Type B pancreatic cell (in vitro differentiated cells): ENCODE measurements around the gene CPNE2. TPM values are rescaled to one million over a fixed set of nuclear protein-coding genes. Genes with fewer than 3 reads are reported as not detected.
"Not testable (repeated sequence)": the region's sequence is repeated elsewhere in the genome, so short reads cannot be mapped to it uniquely, and the experiment has no call there.

Source experiments
- DNase-seq: peaks from one replicate; pipeline ENCODE4 v3.0.0; 2021; ENCODE audit warnings: mixed read lengths; ENCODE audit not compliant: unreplicated experiment; ENCODE audit errors: extremely low spot score
- H3K27ac Mint-ChIP-seq: 2 replicates; pipeline ENCODE4 v1.8.0; 2021; ENCODE audit warnings: mild to moderate bottlenecking, mixed read lengths
- H3K27me3 Mint-ChIP-seq: 2 replicates; pipeline ENCODE4 v1.8.0; 2021; ENCODE audit warnings: mixed read lengths
- H3K36me3 Mint-ChIP-seq: 2 replicates; pipeline ENCODE4 v1.8.0; 2021; ENCODE audit warnings: mixed read lengths
- H3K4me1 Mint-ChIP-seq: one replicate; pipeline ENCODE4 v1.8.0; 2021; ENCODE audit warnings: mixed read lengths; ENCODE audit not compliant: unreplicated experiment
- H3K4me3 Mint-ChIP-seq: 2 replicates; pipeline ENCODE4 v1.8.0; 2021; ENCODE audit warnings: mild to moderate bottlenecking, mixed read lengths
- H3K9me3 Mint-ChIP-seq: 2 replicates; pipeline ENCODE4 v1.8.0; 2021; ENCODE audit warnings: mixed read lengths
- CTCF ChIP-seq: fragments of 200-600 bp; sonication (generic); conservative IDR thresholded peaks from 2 replicates; pipeline ENCODE4 v1.5.0; 2021; ENCODE audit warnings: antibody characterized with exemption, mild to moderate bottlenecking
- total RNA-seq: library from RNA; stranded (reverse); gene quantifications from 2 replicates; pipeline ENCODE4 v1.2.1, GENCODE V29; 2021; ENCODE audit warnings: low replicate concordance

Gene CPNE2
- total RNA-seq, 1 donor from 2014 or later: 28.8 TPM

GRCh38 chr16:57096793-57097192 lies 4.4 kb downstream of the CPNE2 start:
- peaks cover 8% of the 10 kb centered on the region for H3K4me1 Mint-ChIP-seq
- no peaks in the 10 kb centered on the region for H3K27me3 Mint-ChIP-seq

GRCh38 chr16:57098188-57098841 lies 5.9 kb downstream of the CPNE2 start:
- H3K4me1 Mint-ChIP-seq: peaks cover 12% of the 10 kb centered on the region
- H3K36me3 Mint-ChIP-seq: no peaks in the 10 kb centered on the region
- H3K27me3 Mint-ChIP-seq: no peaks in the 10 kb centered on the region
- H3K4me3 Mint-ChIP-seq: no peak overlapping the region
- TF ChIP-seq CTCF: no peak
- no peak for DNase-seq
- no peaks in the 10 kb centered on the region for H3K9me3 Mint-ChIP-seq
- H3K27ac Mint-ChIP-seq: no peak overlapping the region

More at GRCh38 chr16:57096793-57097192, 4.4 kb downstream of the CPNE2 start:
- DNase-seq: no peak
- no peak for TF ChIP-seq CTCF
- Mint-ChIP-seq H3K36me3 (no peaks in the 10 kb centered on the region), H3K4me3 (no peak overlapping the region), H3K27ac (no peak overlapping the region), H3K9me3 (no peaks in the 10 kb centered on the region)

GRCh38 chr16:57099965-57100364 lies 7.6 kb downstream of the CPNE2 start:
- H3K27me3 Mint-ChIP-seq, H3K4me3 Mint-ChIP-seq, DNase-seq, H3K36me3 Mint-ChIP-seq, H3K9me3 Mint-ChIP-seq: not testable (repeated sequence)
- H3K27ac Mint-ChIP-seq: peak overlapping the region; percentile 61
- H3K4me1 Mint-ChIP-seq: peaks cover 22% of the 10 kb centered on the region

- H3K4me1 Mint-ChIP-seq: peaks cover 25% of the 10 kb centered on the region
- no peak for DNase-seq
- no peak overlapping the region for H3K4me3 Mint-ChIP-seq
- no peaks in the 10 kb centered on the region for H3K9me3 Mint-ChIP-seq
- TF ChIP-seq CTCF: no peak
- H3K27me3 Mint-ChIP-seq: no peaks in the 10 kb centered on the region
- H3K27ac Mint-ChIP-seq: no peak overlapping the region
- H3K36me3 Mint-ChIP-seq: no peaks in the 10 kb centered on the region
Measured at GRCh38 chr16:57100445-57100844, 8.1 kb downstream of the CPNE2 start.

GRCh38 chr16:57102888-57103851 lies 10.8 kb downstream of the CPNE2 start:
- Mint-ChIP-seq H3K9me3 (no peaks in the 10 kb centered on the region), H3K4me1 (peaks cover 26% of the 10 kb centered on the region), H3K4me3 (no peak overlapping the region), H3K27ac (peak overlapping the region; percentile 14), H3K27me3 (no peaks in the 10 kb centered on the region), H3K36me3 (no peaks in the 10 kb centered on the region)
- DNase-seq: no peak
- TF ChIP-seq CTCF: no peak

GRCh38 chr16:57104706-57105105 lies 12.3 kb downstream of the CPNE2 start:
- DNase-seq: no peak
- Mint-ChIP-seq H3K4me3 (no peak overlapping the region), H3K27ac (no peak overlapping the region), H3K9me3 (no peaks in the 10 kb centered on the region), H3K36me3 (no peaks in the 10 kb centered on the region), H3K27me3 (no peaks in the 10 kb centered on the region), H3K4me1 (peaks cover 30% of the 10 kb centered on the region)
- TF ChIP-seq CTCF: no peak
